K562 (cell line): Measurements from ENCODE around the gene NRP1. TPM values are rescaled to one million over a fixed set of nuclear protein-coding genes. Genes with fewer than 3 reads are reported as not detected.

Source experiments
- ATAC-seq: fragments of 200-7000 bp; cut with Tn5 transposase; 3 replicates; pipeline ENCODE4 v1.9.1; 2020; ENCODE audit warnings: moderate library complexity
- BruUV-seq: library from RNA; stranded (reverse); fragments of 400-500 nt; replicated peaks from 2 replicates; lab custom pipeline; 2021; lab: Mats Ljungman, UMichigan
- CTCF ChIA-PET: fragments of 300-600 bp; formaldehyde crosslinking; extraction: SDS; loops from one replicate; lab custom pipeline; 2021; ENCODE audit warnings: low intra/inter-chr PET ratio; lab: Yijun Ruan, JAX
- POLR2A ChIA-PET: fragments of 300-600, 350-650 bp; sonication (Branson Sonifier 250); formaldehyde crosslinking; extraction: SDS; loops from one replicate; lab custom pipeline; 2021; ENCODE audit warnings: antibody characterized with exemption, inconsistent platforms; lab: Yijun Ruan, JAX
- DNase-seq, 4 experiments: peaks; one replicate each; pipeline versions ENCODE4 v3.0.0 to v3.0.0-alpha.2; 2011 to 2018; ENCODE audit warnings: low spot score in 3 of 4, mixed read lengths in 3 of 4; ENCODE audit errors: extremely low read depth in 1 of 4
- FAIRE-seq: peaks from 2 replicates; lab custom pipeline; 2011; peaks lifted over from hg19 to GRCh38; lab: Jason Lieb, UNC
- H2AFZ ChIP-seq: 2 replicates; pipeline ENCODE4 v1.6.0; 2011; ENCODE audit warnings: low read depth, low read length, control low read depth, inconsistent platforms
- H3K27ac ChIP-seq: fragments of 200-600 bp; 3 replicates; pipeline ENCODE4 v1.8.0; 2011; ENCODE audit warnings: low read depth, mild to moderate bottlenecking, control low read depth, inconsistent platforms, low read length, moderate library complexity, mixed read lengths; ENCODE audit errors: extremely low read depth
- H3K27me3 ChIP-seq, 2 experiments: fragments of 300-600 bp in 1 of 2; 2 replicates in 1 of 2; 3 replicates in 1 of 2; pipeline versions ENCODE4 v1.6.0 to v1.8.0; 2011; ENCODE audit warnings: inconsistent platforms in 2 of 2, low read length in 2 of 2, mild to moderate bottlenecking in 1 of 2, mixed read lengths in 1 of 2, moderate library complexity in 1 of 2; ENCODE audit not compliant: control insufficient read depth in 2 of 2, insufficient read depth in 2 of 2
- H3K36me3 ChIP-seq: fragments of 300-600 bp; 3 replicates; pipeline ENCODE4 v1.8.0; 2011; ENCODE audit warnings: mild to moderate bottlenecking, low read length, inconsistent platforms; ENCODE audit not compliant: control insufficient read depth, insufficient read depth
- H3K4me1 ChIP-seq, 2 experiments: fragments of 200-600 bp in 1 of 2; replicated peaks in 1 of 2; 2 replicates in 1 of 2; 3 replicates in 1 of 2; pipeline versions ENCODE4 v1.5.1 to v1.8.0; 2011; ENCODE audit warnings: inconsistent platforms in 2 of 2, low read length in 2 of 2, mild to moderate bottlenecking in 1 of 2, mixed read lengths in 1 of 2, moderate library complexity in 1 of 2; ENCODE audit not compliant: control insufficient read depth in 2 of 2, insufficient read depth in 2 of 2
- H3K4me2 ChIP-seq: 2 replicates; pipeline ENCODE4 v1.6.1; 2011; ENCODE audit warnings: low read length, control low read depth, inconsistent platforms, mixed read lengths; ENCODE audit not compliant: insufficient read depth
- H3K4me3 ChIP-seq: fragments of 200-600 bp; sonication (generic), shearing (Covaris generic); 2 replicates; pipeline ENCODE4 v1.5.1; 2016; ENCODE audit warnings: control low read depth, inconsistent platforms
- H3K79me2 ChIP-seq: fragments of 200-600 bp; 3 replicates; pipeline ENCODE4 v1.8.0; 2011; ENCODE audit warnings: low read length, inconsistent platforms; ENCODE audit not compliant: control insufficient read depth, insufficient read depth
- H3K9ac ChIP-seq, 2 experiments: 2 replicates each; pipeline versions ENCODE4 v1.6.0 to v1.6.1; 2011; ENCODE audit warnings: low read depth in 2 of 2, low read length in 2 of 2, control low read depth in 1 of 2, inconsistent platforms in 1 of 2, mild to moderate bottlenecking in 1 of 2, mixed read lengths in 1 of 2; ENCODE audit not compliant: insufficient read depth in 1 of 2
- H3K9me1 ChIP-seq: one replicate; pipeline ENCODE4 v1.6.0; 2011; ENCODE audit warnings: inconsistent platforms, mild to moderate bottlenecking, low read length, moderate library complexity; ENCODE audit not compliant: control insufficient read depth, insufficient read depth
- H3K9me3 ChIP-seq: replicated peaks from 2 replicates; pipeline ENCODE4 v1.5.1; 2011; ENCODE audit warnings: low read depth, low read length, inconsistent platforms; ENCODE audit not compliant: control insufficient read depth, insufficient read depth
- H4K20me1 ChIP-seq: replicated peaks from 2 replicates; pipeline ENCODE4 v1.6.1; 2011; ENCODE audit warnings: low read length, inconsistent platforms, mixed read lengths; ENCODE audit not compliant: control insufficient read depth, insufficient read depth
- BMI1 ChIP-seq: fragments of 150-350 bp; IDR thresholded peaks from 2 replicates; pipeline ENCODE4 v1.6.1; 2014; ENCODE audit warnings: low read length
- CGGBP1 ChIP-seq: fragments of 250-450 bp; sonication (Bioruptor Pico); IDR thresholded peaks from 2 replicates; pipeline ENCODE4 v1.9.0; 2021; ENCODE audit warnings: mild to moderate bottlenecking
- FOXO4 ChIP-seq: fragments of 450-650 bp; formaldehyde crosslinking; IDR thresholded peaks from 2 replicates; pipeline ENCODE4 v1.4.0; 2020; ENCODE audit warnings: mild to moderate bottlenecking, moderate library complexity
- HDAC3 ChIP-seq: fragments of 450-650 bp; IDR thresholded peaks from 2 replicates; pipeline ENCODE4 v1.6.1; 2018; ENCODE audit warnings: borderline replicate concordance, mild to moderate bottlenecking, moderate library complexity; ENCODE audit not compliant: partially characterized antibody
- KDM2B ChIP-seq: fragments of 250-450 bp; sonication (Bioruptor Pico); IDR thresholded peaks from 2 replicates; pipeline ENCODE4 v1.8.0; 2021; ENCODE audit warnings: mild to moderate bottlenecking, moderate library complexity
- KLF1 ChIP-seq: fragments of 450-650 bp; IDR thresholded peaks from 2 replicates; pipeline ENCODE4 v1.6.1; 2016; ENCODE audit warnings: missing genetic modification characterization, missing compliant biosample characterization
- SIX5 ChIP-seq, 2 experiments: IDR thresholded peaks; 2 replicates each; pipeline ENCODE4 v1.6.1; 2011; ENCODE audit warnings: low read length in 2 of 2, borderline replicate concordance in 1 of 2, low read depth in 1 of 2, mild to moderate bottlenecking in 1 of 2, moderate library complexity in 1 of 2; ENCODE audit not compliant: insufficient read depth in 1 of 2
- SMAD1 ChIP-seq: fragments of 150-350 bp; IDR thresholded peaks from 2 replicates; pipeline ENCODE4 v1.6.1; 2014; ENCODE audit warnings: low read length, low read depth; ENCODE audit not compliant: partially characterized antibody
- SRSF9 ChIP-seq: fragments of 200-400 bp; formaldehyde crosslinking; IDR thresholded peaks from 2 replicates; pipeline ENCODE4 v1.6.1; 2017; ENCODE audit warnings: low read depth, low read length, borderline replicate concordance
- TAF15 ChIP-seq: fragments of 200-400 bp; formaldehyde crosslinking; IDR thresholded peaks from 2 replicates; pipeline ENCODE4 v1.6.1; 2017; ENCODE audit warnings: mild to moderate bottlenecking, low read depth, low read length, moderate library complexity
- THRAP3 ChIP-seq: fragments of 450-650 bp; IDR thresholded peaks from 2 replicates; pipeline ENCODE4 v1.6.1; 2016; ENCODE audit warnings: mild to moderate bottlenecking, inconsistent platforms, borderline replicate concordance
- YY1 ChIP-seq, 3 experiments: IDR thresholded peaks; 2 replicates each; pipeline ENCODE4 v1.6.1; 2011; ENCODE audit warnings: low read length in 2 of 3, mild to moderate bottlenecking in 2 of 3, moderate library complexity in 2 of 3, borderline replicate concordance in 1 of 3, control low read depth in 1 of 3, low read depth in 1 of 3; ENCODE audit not compliant: insufficient read depth in 3 of 3, insufficient replicate concordance in 2 of 3, control insufficient read depth in 1 of 3, insufficient read length in 1 of 3; ENCODE audit errors: extremely low read depth in 1 of 3
- ZHX1 ChIP-seq: fragments of 150-350 bp; conservative IDR thresholded peaks from 2 replicates; pipeline ENCODE4 v1.6.1; 2014; ENCODE audit warnings: low read length
- ZNF830 ChIP-seq: fragments of 250-450 bp; sonication (Bioruptor Pico); IDR thresholded peaks from 2 replicates; pipeline ENCODE4 v1.5.0; 2021; ENCODE audit warnings: mild to moderate bottlenecking
- WGBS: fragments of 100-300 bp; shearing (Covaris generic); methylation state at CpG from one replicate; pipeline ENCODE4 v1.1.6; 2016; ENCODE audit warnings: low coverage, mixed read lengths; ENCODE audit not compliant: insufficient coverage; ENCODE audit errors: missing lambda C conversion rate; 5-methylcytosine and 5-hydroxymethylcytosine counted together
- in situ Hi-C: fragments of 300-500 bp; cut with MboI; formaldehyde crosslinking; loops from 4 replicates; pipeline ENCODE4 v1.15.0; 2018; ENCODE audit warnings: inconsistent platforms, mixed read lengths
- intact Hi-C: fragments of 100-400 bp; cut with micrococcal nuclease; formaldehyde crosslinking; loops from 2 replicates; pipeline ENCODE4 v1.14.2; 2022
- polyA plus RNA-seq, 8 experiments: library from polyadenylated mRNA; depleted of rRNA in 4 of 8; stranded (reverse) in 5 of 8; unstranded in 3 of 8; fragments of >200 nt; fragmentation: Nextera tagmentation in 2 of 8; fragmentation: Illumina TruSeq in 1 of 8; extraction: Ambion mirVana in 2 of 8; extraction: Trizol in 1 of 8; gene quantifications; 2 replicates each; pipeline versions ENCODE4 v1.2.1 to v1.2.3, GENCODE V29; 2011 to 2014; ENCODE audit warnings: inconsistent platforms in 1 of 8, missing spikeins in 1 of 8
- total RNA-seq, 7 experiments: library from RNA; depleted of rRNA in 6 of 7; stranded (reverse); fragments of >200 nt in 6 of 7; fragmentation: Illumina TruSeq in 2 of 7; extraction: Trizol in 2 of 7; gene quantifications; 2 replicates each; pipeline versions ENCODE4 v1.2.1 to v1.2.3, GENCODE V29; 2011 to 2021; ENCODE audit warnings: low replicate concordance in 1 of 7

Gene NRP1
- total and polyA plus RNA-seq, 9 of the 15 experiments (the other 6 are each of a cell fraction or from before 2014, with no cell fraction given): 0.01 to 0.38 (median 0.04) TPM; not detected in 5

- no peak for TF ChIP-seq YY1 (IDR thresholded peaks at IDR 0.05; ENCODE audit: borderline replicate concordance in 1 of 3, control insufficient read depth in 1 of 3, extremely low read depth in 1 of 3, insufficient read depth in 3 of 3, insufficient read length in 1 of 3, insufficient replicate concordance in 2 of 3, low read depth in 1 of 3, low read length in 2 of 3)
These were observed 197.7 kb downstream of the NRP1 start (continued) for GRCh38 chr10:33136781-33137180.

- Histone ChIP-seq H4K20me1 (no peaks in the 10 kb centered on the region), H3K9me3 (no peaks in the 10 kb centered on the region), H3K9ac (no peak overlapping the region), H3K4me1 (no peaks in the 10 kb centered on the region), H3K27me3 (peaks cover 4 to 22% of the 10 kb centered on the region in 2 experiments; a peak in 3 of 5 replicates), H3K4me2 (no peak overlapping the region), H2AFZ (no peak overlapping the region), H3K9me1 (no peaks in the 10 kb centered on the region), H3K36me3 (no peaks in the 10 kb centered on the region), H3K79me2 (no peaks in the 10 kb centered on the region)
- ChIA-PET POLR2A (no interaction called here), CTCF (no interaction called here)
- ATAC-seq (no peak), DNase-seq (no peak), FAIRE-seq (no peak)
- 0% methylated on average over 3 of the region's 3 CpGs for WGBS
- BruUV-seq: no TSS peak
- intact Hi-C loops: no loop called here
- in situ Hi-C loops: no loop called here
- TF ChIP-seq SRSF9 (no peak), ZNF830 (CRISPR knock-in tag) (no peak), THRAP3 (no peak), TAF15 (no peak), KDM2B (CRISPR knock-in tag) (no peak), CGGBP1 (CRISPR knock-in tag) (no peak), KLF1 (tag) (no peak), HDAC3 (no peak), FOXO4 (CRISPR knock-in tag) (no peak), SMAD1 (no peak), ZHX1 (no peak), BMI1 (no peak), SIX5 (IDR thresholded peaks at IDR 0.05; ENCODE audit: borderline replicate concordance in 1 of 2, insufficient read depth in 1 of 2, low read depth in 1 of 2, low read length in 2 of 2) (no peak)
- TF ChIP-seq, all 486 proteins: peak for 0
- Histone ChIP-seq H3K27ac (no peak overlapping the region), H3K4me3 (no peak overlapping the region)
These were observed 198.2 kb downstream of the NRP1 start for GRCh38 chr10:33136271-33136670.
